Endothelial cell of umbilical vein (primary cell): ENCODE data around the gene KBTBD6. TPM values are rescaled to one million over a fixed set of nuclear protein-coding genes. Genes with fewer than 3 reads are reported as not detected.

ENCODE experiments used
- BruUV-seq: library from RNA; stranded (reverse); fragments of 400-500 nt; replicated peaks from 2 replicates; lab custom pipeline; 2021; lab: Mats Ljungman, UMichigan
- CTCF ChIA-PET: fragments of 300-600, 350-600 bp; sonication (Branson Sonifier 250); formaldehyde crosslinking; loops from one replicate; lab custom pipeline; 2021; ENCODE audit warnings: antibody characterized with exemption, inconsistent platforms; lab: Charles Lee
- POLR2A ChIA-PET: fragments of 300-600, 350-600 bp; sonication (Branson Sonifier 250); formaldehyde crosslinking; loops from one replicate; lab custom pipeline; 2021; ENCODE audit warnings: antibody characterized with exemption, inconsistent platforms; lab: Charles Lee
- DNase-seq: peaks from one replicate; pipeline ENCODE4 v3.0.0-alpha.2; 2011; ENCODE audit warnings: low read depth, low spot score
- FAIRE-seq: peaks from 2 replicates; lab custom pipeline; 2011; peaks lifted over from hg19 to GRCh38; lab: Jason Lieb, UNC
- H2AFZ ChIP-seq: 2 replicates; pipeline ENCODE4 v1.6.0; 2012; ENCODE audit warnings: low read depth, low read length, control low read depth, inconsistent platforms
- H3K27ac ChIP-seq: 2 replicates; pipeline ENCODE4 v1.5.1; 2011; ENCODE audit warnings: low read depth, mild to moderate bottlenecking, control low read depth, low read length, moderate library complexity; ENCODE audit not compliant: insufficient read depth
- H3K27me3 ChIP-seq, 2 experiments: 2 replicates each; pipeline versions ENCODE4 v1.6.0 to v1.6.1; 2011; ENCODE audit warnings: low read length in 2 of 2, mixed read lengths in 1 of 2; ENCODE audit not compliant: control insufficient read depth in 2 of 2, insufficient read depth in 2 of 2
- H3K36me3 ChIP-seq, 2 experiments: 2 replicates in 1 of 2; 3 replicates in 1 of 2; pipeline ENCODE4 v1.5.1; 2011; ENCODE audit warnings: low read length in 2 of 2, mild to moderate bottlenecking in 1 of 2, moderate library complexity in 1 of 2; ENCODE audit not compliant: control insufficient read depth in 2 of 2, insufficient read depth in 2 of 2; ENCODE audit errors: extremely low read depth in 1 of 2
- H3K4me1 ChIP-seq: 3 replicates; pipeline ENCODE4 v1.5.1; 2011; ENCODE audit warnings: mild to moderate bottlenecking, low read length; ENCODE audit not compliant: control insufficient read depth, insufficient read depth; ENCODE audit errors: extremely low read depth
- H3K4me2 ChIP-seq: 2 replicates; pipeline ENCODE4 v1.6.1; 2011; ENCODE audit warnings: low read length, control low read depth, mixed read lengths; ENCODE audit not compliant: insufficient read depth
- H3K4me3 ChIP-seq, 3 experiments: fragments of 200-600 bp in 1 of 3; sonication (generic), shearing (Covaris generic) in 1 of 3; replicated peaks in 1 of 3; 2 replicates each; pipeline ENCODE4 v1.5.1; 2011 to 2016; ENCODE audit warnings: control low read depth in 3 of 3, low read length in 3 of 3, mild to moderate bottlenecking in 2 of 3, inconsistent platforms in 1 of 3, low read depth in 1 of 3, moderate library complexity in 1 of 3; ENCODE audit not compliant: insufficient read depth in 1 of 3
- H3K79me2 ChIP-seq: 2 replicates; pipeline ENCODE4 v1.6.0; 2012; ENCODE audit warnings: low read length, inconsistent platforms; ENCODE audit not compliant: control insufficient read depth, insufficient read depth
- H3K9ac ChIP-seq: replicated peaks from 2 replicates; pipeline ENCODE3; 2011; ENCODE audit warnings: low read length, control low read depth; ENCODE audit not compliant: insufficient read depth; ENCODE audit errors: extremely low read depth
- H3K9me1 ChIP-seq: replicated peaks from 3 replicates; pipeline ENCODE4 v1.6.0; 2011; ENCODE audit warnings: mild to moderate bottlenecking, low read length; ENCODE audit not compliant: control insufficient read depth, insufficient read depth; ENCODE audit errors: extremely low read depth
- H3K9me3 ChIP-seq: replicated peaks from 2 replicates; pipeline ENCODE4 v1.5.1; 2012; ENCODE audit warnings: low read length, inconsistent platforms; ENCODE audit not compliant: control insufficient read depth, insufficient read depth
- H4K20me1 ChIP-seq: replicated peaks from 2 replicates; pipeline ENCODE3; 2011; ENCODE audit warnings: mild to moderate bottlenecking, low read length; ENCODE audit not compliant: control insufficient read depth, insufficient read depth; ENCODE audit errors: extremely low read depth
- EZH2 ChIP-seq: IDR thresholded peaks from 2 replicates; pipeline ENCODE4 v1.6.1; 2012; ENCODE audit warnings: borderline replicate concordance, low read depth, mild to moderate bottlenecking, moderate library complexity, low read length, inconsistent platforms; ENCODE audit not compliant: severe bottlenecking
- FOS ChIP-seq: IDR thresholded peaks from 2 replicates; pipeline ENCODE4 v1.6.1; 2011; ENCODE audit warnings: mild to moderate bottlenecking, low read length, moderate library complexity, borderline replicate concordance; ENCODE audit not compliant: insufficient read depth
- GATA2 ChIP-seq: IDR thresholded peaks from 2 replicates; pipeline ENCODE4 v1.7.0; 2011; ENCODE audit warnings: low read depth, mild to moderate bottlenecking, moderate library complexity, mixed read lengths, low read length; ENCODE audit not compliant: insufficient read length, insufficient read depth
- JUN ChIP-seq: IDR thresholded peaks from 2 replicates; pipeline ENCODE4 v1.6.1; 2011; ENCODE audit warnings: borderline replicate concordance, low read depth; ENCODE audit not compliant: insufficient read length, insufficient read depth
- MYC ChIP-seq: IDR thresholded peaks from one replicate; pipeline ENCODE4 v1.6.1; 2011; ENCODE audit warnings: mild to moderate bottlenecking, low read depth, low read length
- POLR2A ChIP-seq: IDR thresholded peaks from 2 replicates; pipeline ENCODE4 v1.6.1; 2012; ENCODE audit warnings: low read depth, mild to moderate bottlenecking, control low read depth, low read length
- POLR2AphosphoS5 ChIP-seq: IDR thresholded peaks from 2 replicates; pipeline ENCODE4 v1.6.1; 2012; ENCODE audit warnings: low read depth, mild to moderate bottlenecking, control low read depth, low read length, moderate library complexity; ENCODE audit not compliant: insufficient read depth
- dilution Hi-C: fragments of 300-500 bp; cut with MboI; formaldehyde crosslinking; loops from one replicate; pipeline ENCODE4 v1.15.0; 2019; ENCODE audit warnings: low sequenced_read_pairs; ENCODE audit not compliant: extremely low pct_ligation_motif_present
- intact Hi-C: fragments of 100-400 bp; cut with micrococcal nuclease; formaldehyde crosslinking; loops from one replicate; pipeline ENCODE4 v1.10.0; 2022
- polyA plus RNA-seq, 4 experiments: library from polyadenylated mRNA; depleted of rRNA in 3 of 4; stranded (reverse) in 3 of 4; unstranded in 1 of 4; fragments of >200 nt; gene quantifications; 2 replicates each; pipeline versions ENCODE4 v1.2.1 to v1.2.3, GENCODE V29; 2011 to 2012; ENCODE audit warnings: missing spikeins in 1 of 4
- total RNA-seq: library from RNA; stranded (reverse); gene quantifications from 2 replicates; pipeline ENCODE4 v1.2.3, GENCODE V29; 2021
- TF ChIP-seq, protein P1 (sequence below), 2 donors: IDR thresholded peaks; 1 replicate in 1 of 2; 2 replicates in 1 of 2; pipeline ENCODE4 v1.5.1; 2011; ENCODE audit warnings: low read length in 2 of 2, mild to moderate bottlenecking in 2 of 2, moderate library complexity in 2 of 2, control low read depth in 1 of 2, inconsistent platforms in 1 of 2, low read depth in 1 of 2; ENCODE audit not compliant: insufficient read depth in 1 of 2; ENCODE audit errors: extremely low read depth in 1 of 2
- TF ChIP-seq, protein P2 (sequence below): IDR thresholded peaks from 2 replicates; pipeline ENCODE4 v1.6.1; 2011; ENCODE audit not compliant: insufficient read depth, insufficient read length

Gene KBTBD6
- total and polyA plus RNA-seq, 2 donors (not counting 3 experiments of a cell fraction or from before 2014, with no cell fraction given): 2.6 to 6.6 TPM

DNA sequence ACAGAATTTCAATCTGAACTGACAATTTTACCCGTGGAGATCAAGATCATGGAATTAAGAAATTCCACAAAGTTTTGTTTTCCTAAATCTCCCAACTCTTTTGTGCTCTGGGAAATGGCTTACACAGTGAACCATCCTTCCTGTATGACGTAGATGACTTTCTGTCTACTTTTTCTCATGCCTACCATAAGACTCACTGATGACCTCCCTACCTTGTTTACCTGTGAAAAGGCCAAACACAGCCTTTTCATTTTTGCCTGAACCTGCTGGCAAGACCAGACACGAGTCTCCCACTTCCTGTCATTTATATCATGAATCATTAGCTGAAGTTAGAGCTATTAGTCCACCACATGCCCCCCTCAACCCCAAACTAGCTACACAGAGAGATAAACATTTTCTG, 4.6 kb upstream of the KBTBD6 start:
- no TSS peak for BruUV-seq
- no peak overlapping the region for H3K27ac ChIP-seq
- no peaks in the 10 kb centered on the region for H3K9me1 ChIP-seq
- no peaks in the 10 kb centered on the region for H3K9me3 ChIP-seq
- no peak for FAIRE-seq
- ChIA-PET POLR2A (no interaction called here), CTCF (no interaction called here)
- TF ChIP-seq, protein P1, sequence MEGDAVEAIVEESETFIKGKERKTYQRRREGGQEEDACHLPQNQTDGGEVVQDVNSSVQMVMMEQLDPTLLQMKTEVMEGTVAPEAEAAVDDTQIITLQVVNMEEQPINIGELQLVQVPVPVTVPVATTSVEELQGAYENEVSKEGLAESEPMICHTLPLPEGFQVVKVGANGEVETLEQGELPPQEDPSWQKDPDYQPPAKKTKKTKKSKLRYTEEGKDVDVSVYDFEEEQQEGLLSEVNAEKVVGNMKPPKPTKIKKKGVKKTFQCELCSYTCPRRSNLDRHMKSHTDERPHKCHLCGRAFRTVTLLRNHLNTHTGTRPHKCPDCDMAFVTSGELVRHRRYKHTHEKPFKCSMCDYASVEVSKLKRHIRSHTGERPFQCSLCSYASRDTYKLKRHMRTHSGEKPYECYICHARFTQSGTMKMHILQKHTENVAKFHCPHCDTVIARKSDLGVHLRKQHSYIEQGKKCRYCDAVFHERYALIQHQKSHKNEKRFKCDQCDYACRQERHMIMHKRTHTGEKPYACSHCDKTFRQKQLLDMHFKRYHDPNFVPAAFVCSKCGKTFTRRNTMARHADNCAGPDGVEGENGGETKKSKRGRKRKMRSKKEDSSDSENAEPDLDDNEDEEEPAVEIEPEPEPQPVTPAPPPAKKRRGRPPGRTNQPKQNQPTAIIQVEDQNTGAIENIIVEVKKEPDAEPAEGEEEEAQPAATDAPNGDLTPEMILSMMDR (IDR thresholded peaks at IDR 0.05; ENCODE audit: extremely low read depth in 1 of 2, insufficient read depth in 1 of 2, low read depth in 1 of 2, low read length in 2 of 2): no peak
- no peak for TF ChIP-seq EZH2
- TF ChIP-seq GATA2: no peak
- TF ChIP-seq POLR2AphosphoS5: no peak
- no peak for TF ChIP-seq MYC
- no peak for TF ChIP-seq FOS
- TF ChIP-seq JUN: no peak
- TF ChIP-seq POLR2A: no peak
- TF ChIP-seq, protein P2, sequence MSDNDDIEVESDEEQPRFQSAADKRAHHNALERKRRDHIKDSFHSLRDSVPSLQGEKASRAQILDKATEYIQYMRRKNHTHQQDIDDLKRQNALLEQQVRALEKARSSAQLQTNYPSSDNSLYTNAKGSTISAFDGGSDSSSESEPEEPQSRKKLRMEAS: no peak
- DNase-seq: no peak
- no peak overlapping the region for H2AFZ ChIP-seq
- H3K4me3 ChIP-seq: no peak overlapping the region
- no peaks in the 10 kb centered on the region for H4K20me1 ChIP-seq
- H3K9ac ChIP-seq: no peak overlapping the region
- H3K79me2 ChIP-seq: no peaks in the 10 kb centered on the region
- dilution Hi-C loops (no loop called here), intact Hi-C loops (loop anchor here (10.0 kb wide), 1 partner anchor 152 kb away; no protein-coding TSS in a partner anchor)
- H3K36me3 ChIP-seq: no peaks in the 10 kb centered on the region
- no peak overlapping the region for H3K4me2 ChIP-seq
- no peaks in the 10 kb centered on the region for H3K27me3 ChIP-seq
- H3K4me1 ChIP-seq: peaks cover 6% of the 10 kb centered on the region
